Tibial nerve (tissue), 4 donors: ENCODE results near the gene RPS6KL1.

Experiments
- CTCF ChIP-seq, 5 experiments: fragments of 200-600 bp in 3 of 5; fragments of 450-650 bp in 2 of 5; sonication (generic) in 3 of 5; IDR thresholded peaks; one replicate each; pipeline ENCODE4 v1.5.1; 2016 to 2019; ENCODE audit warnings: antibody characterized with exemption in 5 of 5, mild to moderate bottlenecking in 3 of 5, moderate library complexity in 2 of 5
- EP300 ChIP-seq, 2 donors: sonication (generic); formaldehyde crosslinking; IDR thresholded peaks; one replicate each; pipeline ENCODE4 v1.6.1; 2017; ENCODE audit warnings: antibody characterized with exemption in 2 of 2, mild to moderate bottlenecking in 1 of 2

GRCh38 chr14:74906925-74907521 lies 16.0 kb downstream of the RPS6KL1 start:
- TF ChIP-seq CTCF (IDR thresholded peaks at IDR 0.05) (no peak), EP300 (IDR thresholded peaks at IDR 0.05) (no peak)
